Neural cell (in vitro differentiated cells): ENCODE measurements around the gene SUCO. TPM values are rescaled to one million over a fixed set of nuclear protein-coding genes. Genes with fewer than 3 reads are reported as not detected.
"Not testable (repeated sequence)": the region's sequence is repeated elsewhere in the genome, so short reads cannot be mapped to it uniquely, and the experiment has no call there.

Experiments
- H2AFZ ChIP-seq: fragments of 200-600, 300-800 bp; sonication (generic), shearing (Covaris generic); 2 replicates; pipeline ENCODE4 v1.6.0; 2014; ENCODE audit warnings: low read depth, mild to moderate bottlenecking, antibody characterized with exemption, low read length, moderate library complexity
- H3F3A ChIP-seq: fragments of 200-600 bp; shearing (Covaris generic); 2 replicates; pipeline ENCODE4 v1.6.1; 2016; ENCODE audit warnings: mild to moderate bottlenecking, moderate library complexity, mixed read lengths, antibody characterized with exemption, low read length; ENCODE audit not compliant: insufficient read depth, poor library complexity, severe bottlenecking
- H3K27ac ChIP-seq: fragments of 200-600, 300-800 bp; sonication (generic), shearing (Covaris generic); 2 replicates; pipeline ENCODE4 v1.5.1; 2014; ENCODE audit warnings: mild to moderate bottlenecking, low read length, moderate library complexity
- H3K27me3 ChIP-seq: fragments of 300-800, 200-600 bp; sonication (generic), shearing (Covaris generic); 2 replicates; pipeline ENCODE4 v1.6.0; 2014; ENCODE audit warnings: mild to moderate bottlenecking, low read depth, low read length, moderate library complexity; ENCODE audit not compliant: insufficient read depth
- H3K36me3 ChIP-seq: fragments of 300-800, 200-600 bp; sonication (generic), shearing (Covaris generic); 2 replicates; pipeline ENCODE4 v1.5.1; 2014; ENCODE audit warnings: mild to moderate bottlenecking, antibody characterized with exemption, low read length, moderate library complexity; ENCODE audit not compliant: insufficient read depth
- H3K4me2 ChIP-seq: fragments of 300-800, 200-600 bp; sonication (generic), shearing (Covaris generic); 2 replicates; pipeline ENCODE4 v1.6.0; 2014; ENCODE audit warnings: mild to moderate bottlenecking, low read length
- H3K4me3 ChIP-seq: fragments of 300-800, 200-600 bp; sonication (generic), shearing (Covaris generic); 2 replicates; pipeline ENCODE4 v1.5.1; 2014; ENCODE audit warnings: mild to moderate bottlenecking, low read length, moderate library complexity
- H3K79me2 ChIP-seq: fragments of 200-600 bp; shearing (Covaris generic); replicated peaks from 2 replicates; pipeline ENCODE4 v1.6.0; 2014; ENCODE audit warnings: mild to moderate bottlenecking, low read length, moderate library complexity; ENCODE audit not compliant: insufficient read depth
- H3K9ac ChIP-seq: fragments of 300-800, 200-600 bp; sonication (generic), shearing (Covaris generic); 2 replicates; pipeline ENCODE4 v1.6.1; 2016; ENCODE audit warnings: mild to moderate bottlenecking, low read length, mixed read lengths
- H3K9me2 ChIP-seq: fragments of 200-600 bp; shearing (Covaris generic); 2 replicates; pipeline ENCODE4 v1.6.1; 2016; ENCODE audit warnings: mild to moderate bottlenecking, low read length, mixed read lengths; ENCODE audit not compliant: insufficient read depth
- H3K9me3 ChIP-seq: fragments of 200-600, 300-800 bp; sonication (generic), shearing (Covaris generic); 2 replicates; pipeline ENCODE4 v1.6.1; 2016; ENCODE audit warnings: mild to moderate bottlenecking, mixed run types, low read length, moderate library complexity, mixed read lengths
- H4K20me1 ChIP-seq: fragments of 200-600 bp; shearing (Covaris generic); 2 replicates; pipeline ENCODE4 v1.6.1; 2016; ENCODE audit warnings: mild to moderate bottlenecking, mixed run types; ENCODE audit not compliant: insufficient read depth
- EP300 ChIP-seq: fragments of 450-650 bp; conservative IDR thresholded peaks from 2 replicates; pipeline ENCODE4 v1.6.1; 2014; ENCODE audit warnings: antibody characterized with exemption, mild to moderate bottlenecking, moderate library complexity; ENCODE audit not compliant: poor library complexity, severe bottlenecking
- EZH2 ChIP-seq: fragments of 200-600, 300-800 bp; shearing (Covaris generic), sonication (generic); IDR thresholded peaks from 2 replicates; pipeline ENCODE4 v1.6.1; 2014; ENCODE audit warnings: antibody characterized with exemption, low read length, borderline replicate concordance, mild to moderate bottlenecking; ENCODE audit not compliant: insufficient read depth, poor library complexity, severe bottlenecking
- MXI1 ChIP-seq: fragments of 450-650 bp; conservative IDR thresholded peaks from 2 replicates; pipeline ENCODE4 v1.6.1; 2014; ENCODE audit warnings: antibody characterized with exemption, mild to moderate bottlenecking; ENCODE audit not compliant: poor library complexity, severe bottlenecking
- POLR2AphosphoS5 ChIP-seq: IDR thresholded peaks from 2 replicates; pipeline ENCODE4 v1.6.1; 2012
- RAD21 ChIP-seq: fragments of 450-650 bp; conservative IDR thresholded peaks from 2 replicates; pipeline ENCODE4 v1.6.1; 2014; ENCODE audit warnings: antibody characterized with exemption, mild to moderate bottlenecking, moderate library complexity
- SMC3 ChIP-seq: fragments of 450-650 bp; conservative IDR thresholded peaks from 2 replicates; pipeline ENCODE4 v1.6.1; 2014; ENCODE audit warnings: antibody characterized with exemption, mild to moderate bottlenecking, moderate library complexity; ENCODE audit not compliant: poor library complexity
- TAF1 ChIP-seq: IDR thresholded peaks from 2 replicates; pipeline ENCODE4 v1.6.1; 2012; ENCODE audit warnings: low read depth
- polyA plus RNA-seq: library from polyadenylated mRNA; depleted of rRNA; stranded (reverse); fragments of >200 nt; gene quantifications from 2 replicates; pipeline ENCODE4 v1.2.3, GENCODE V29; 2014
- TF ChIP-seq, protein P1 (sequence below): fragments of 450-650 bp; IDR thresholded peaks from 2 replicates; pipeline ENCODE4 v1.5.1; 2014; ENCODE audit warnings: antibody characterized with exemption, mild to moderate bottlenecking, moderate library complexity; ENCODE audit not compliant: poor library complexity, severe bottlenecking
- TF ChIP-seq, protein P2 (sequence below): IDR thresholded peaks from 2 replicates; pipeline ENCODE4 v1.6.1; 2012; ENCODE audit warnings: borderline replicate concordance

The SUCO gene
- polyA plus RNA-seq, 1 donor from 2014 or later: 43.4 TPM

DNA sequence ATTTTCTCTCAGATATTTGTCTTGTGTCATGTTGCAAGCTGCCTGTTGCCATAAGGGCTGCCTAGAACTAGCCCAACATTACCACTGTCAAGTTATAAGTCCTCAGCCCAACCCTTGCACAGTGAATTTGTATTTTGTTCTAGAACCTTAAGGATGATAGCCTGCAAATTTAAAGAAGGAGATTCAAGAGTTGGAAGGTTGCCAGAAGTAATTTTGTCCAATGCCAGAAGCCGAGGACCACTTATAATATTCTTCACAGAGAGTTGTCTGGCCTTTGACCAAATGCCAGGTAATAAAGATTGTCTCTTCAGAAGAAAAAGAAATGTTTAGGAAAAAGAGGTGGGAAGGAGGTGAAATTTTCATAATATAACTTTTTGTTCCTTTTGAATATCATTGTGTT is 40.5 kb upstream of the SUCO start:
- H3K27ac ChIP-seq: no peak overlapping the region
- TF ChIP-seq EP300 (no peak), TAF1 (no peak), POLR2AphosphoS5 (no peak), RAD21 (no peak), SMC3 (no peak), MXI1 (no peak), EZH2 (no peak)
- TF ChIP-seq, protein P1, sequence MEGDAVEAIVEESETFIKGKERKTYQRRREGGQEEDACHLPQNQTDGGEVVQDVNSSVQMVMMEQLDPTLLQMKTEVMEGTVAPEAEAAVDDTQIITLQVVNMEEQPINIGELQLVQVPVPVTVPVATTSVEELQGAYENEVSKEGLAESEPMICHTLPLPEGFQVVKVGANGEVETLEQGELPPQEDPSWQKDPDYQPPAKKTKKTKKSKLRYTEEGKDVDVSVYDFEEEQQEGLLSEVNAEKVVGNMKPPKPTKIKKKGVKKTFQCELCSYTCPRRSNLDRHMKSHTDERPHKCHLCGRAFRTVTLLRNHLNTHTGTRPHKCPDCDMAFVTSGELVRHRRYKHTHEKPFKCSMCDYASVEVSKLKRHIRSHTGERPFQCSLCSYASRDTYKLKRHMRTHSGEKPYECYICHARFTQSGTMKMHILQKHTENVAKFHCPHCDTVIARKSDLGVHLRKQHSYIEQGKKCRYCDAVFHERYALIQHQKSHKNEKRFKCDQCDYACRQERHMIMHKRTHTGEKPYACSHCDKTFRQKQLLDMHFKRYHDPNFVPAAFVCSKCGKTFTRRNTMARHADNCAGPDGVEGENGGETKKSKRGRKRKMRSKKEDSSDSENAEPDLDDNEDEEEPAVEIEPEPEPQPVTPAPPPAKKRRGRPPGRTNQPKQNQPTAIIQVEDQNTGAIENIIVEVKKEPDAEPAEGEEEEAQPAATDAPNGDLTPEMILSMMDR: no peak
- TF ChIP-seq, protein P2, sequence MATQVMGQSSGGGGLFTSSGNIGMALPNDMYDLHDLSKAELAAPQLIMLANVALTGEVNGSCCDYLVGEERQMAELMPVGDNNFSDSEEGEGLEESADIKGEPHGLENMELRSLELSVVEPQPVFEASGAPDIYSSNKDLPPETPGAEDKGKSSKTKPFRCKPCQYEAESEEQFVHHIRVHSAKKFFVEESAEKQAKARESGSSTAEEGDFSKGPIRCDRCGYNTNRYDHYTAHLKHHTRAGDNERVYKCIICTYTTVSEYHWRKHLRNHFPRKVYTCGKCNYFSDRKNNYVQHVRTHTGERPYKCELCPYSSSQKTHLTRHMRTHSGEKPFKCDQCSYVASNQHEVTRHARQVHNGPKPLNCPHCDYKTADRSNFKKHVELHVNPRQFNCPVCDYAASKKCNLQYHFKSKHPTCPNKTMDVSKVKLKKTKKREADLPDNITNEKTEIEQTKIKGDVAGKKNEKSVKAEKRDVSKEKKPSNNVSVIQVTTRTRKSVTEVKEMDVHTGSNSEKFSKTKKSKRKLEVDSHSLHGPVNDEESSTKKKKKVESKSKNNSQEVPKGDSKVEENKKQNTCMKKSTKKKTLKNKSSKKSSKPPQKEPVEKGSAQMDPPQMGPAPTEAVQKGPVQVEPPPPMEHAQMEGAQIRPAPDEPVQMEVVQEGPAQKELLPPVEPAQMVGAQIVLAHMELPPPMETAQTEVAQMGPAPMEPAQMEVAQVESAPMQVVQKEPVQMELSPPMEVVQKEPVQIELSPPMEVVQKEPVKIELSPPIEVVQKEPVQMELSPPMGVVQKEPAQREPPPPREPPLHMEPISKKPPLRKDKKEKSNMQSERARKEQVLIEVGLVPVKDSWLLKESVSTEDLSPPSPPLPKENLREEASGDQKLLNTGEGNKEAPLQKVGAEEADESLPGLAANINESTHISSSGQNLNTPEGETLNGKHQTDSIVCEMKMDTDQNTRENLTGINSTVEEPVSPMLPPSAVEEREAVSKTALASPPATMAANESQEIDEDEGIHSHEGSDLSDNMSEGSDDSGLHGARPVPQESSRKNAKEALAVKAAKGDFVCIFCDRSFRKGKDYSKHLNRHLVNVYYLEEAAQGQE: no peak
- H4K20me1 ChIP-seq: no peaks in the 10 kb centered on the region
- H3K79me2 ChIP-seq: no peaks in the 10 kb centered on the region
- no peaks in the 10 kb centered on the region for H3K9me3 ChIP-seq
- no peaks in the 10 kb centered on the region for H3F3A ChIP-seq
- H3K9me2 ChIP-seq: no peaks in the 10 kb centered on the region
- no peak overlapping the region for H3K9ac ChIP-seq
- no peaks in the 10 kb centered on the region for H3K27me3 ChIP-seq
- H3K36me3 ChIP-seq: no peaks in the 10 kb centered on the region
- no peak overlapping the region for H3K4me2 ChIP-seq
- no peak overlapping the region for H3K4me3 ChIP-seq
- no peak overlapping the region for H2AFZ ChIP-seq

DNA sequence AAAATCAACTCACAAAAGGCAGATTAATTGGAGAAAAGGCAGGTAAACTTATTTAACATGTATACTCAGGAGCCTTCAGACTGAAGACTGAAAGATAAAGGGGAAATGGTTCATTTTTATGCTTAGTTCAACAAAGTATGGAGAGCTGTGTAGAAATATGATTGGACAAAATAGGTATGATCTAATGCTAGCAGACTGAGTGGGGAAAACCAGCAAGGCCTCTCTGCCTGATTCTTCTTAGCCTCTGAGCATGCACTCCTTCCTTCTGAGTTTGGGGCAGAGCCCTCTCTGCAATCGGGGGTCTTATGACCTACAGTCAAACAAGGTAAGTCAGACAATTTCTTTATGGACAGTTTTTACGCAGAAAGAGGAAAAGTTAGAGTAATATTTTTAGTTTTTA is 38.8 kb upstream of the SUCO start:
- H3K4me3 ChIP-seq: no peak overlapping the region
- no peak overlapping the region for H3K9ac ChIP-seq
- H3K4me2 ChIP-seq: no peak overlapping the region
- H3K27ac ChIP-seq: no peak overlapping the region
- no peaks in the 10 kb centered on the region for H3K79me2 ChIP-seq
- H3K36me3 ChIP-seq: no peaks in the 10 kb centered on the region
- H3K9me3 ChIP-seq: no peaks in the 10 kb centered on the region
- no peak overlapping the region for H2AFZ ChIP-seq
- no peaks in the 10 kb centered on the region for H4K20me1 ChIP-seq
- H3K9me2 ChIP-seq: no peaks in the 10 kb centered on the region
- H3F3A ChIP-seq: no peaks in the 10 kb centered on the region
- H3K27me3 ChIP-seq: no peaks in the 10 kb centered on the region
- TF ChIP-seq, protein P1: no peak
- no peak for TF ChIP-seq EP300
- TF ChIP-seq EZH2: no peak
- no peak for TF ChIP-seq TAF1
- TF ChIP-seq SMC3: no peak
- TF ChIP-seq, protein P2: no peak
- TF ChIP-seq POLR2AphosphoS5: no peak

DNA sequence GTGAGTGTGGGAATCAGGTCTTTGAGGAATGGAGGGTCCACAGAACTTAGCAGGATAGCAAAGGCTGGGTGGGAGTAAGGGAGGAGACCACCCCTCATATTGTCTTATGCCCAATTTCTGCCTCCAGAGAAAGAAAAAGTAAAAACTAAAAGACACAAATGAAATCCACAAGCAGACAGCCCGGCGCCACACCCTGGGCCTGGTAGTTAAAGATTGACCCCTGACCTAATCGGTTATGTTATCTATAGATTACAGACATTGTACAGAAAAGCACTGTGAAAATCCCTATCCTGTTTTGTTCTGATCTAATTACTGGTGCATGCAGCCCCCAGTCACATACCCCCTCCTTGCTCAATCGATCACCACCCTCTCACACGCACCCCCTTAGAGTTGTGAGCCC is 36.8 kb upstream of the SUCO start:
- H3K27ac ChIP-seq, H3K9me2 ChIP-seq, H3K4me3 ChIP-seq, H3K36me3 ChIP-seq, H3K9ac ChIP-seq, H3K79me2 ChIP-seq, H3K27me3 ChIP-seq, H3F3A ChIP-seq, H2AFZ ChIP-seq, H3K4me2 ChIP-seq, H4K20me1 ChIP-seq, H3K9me3 ChIP-seq: not testable (repeated sequence)
